ENCODE measurements around the gene HOXB5. TPM values are rescaled to one million over a fixed set of nuclear protein-coding genes. Genes with fewer than 3 reads are reported as not detected.
A peak's percentile ranks its signal among the peaks of the same experiment; 100 is the strongest.

HOXB5 gene
- total RNA-seq, 2 experiments from 2014 or later = not detected

GRCh38 chr17:48627118-48627597 lies 33.6 kb upstream of the HOXB5 start:
- Mint-ChIP-seq H3K36me3 (no peaks in the 10 kb centered on the region), H3K9me3 (no peaks in the 10 kb centered on the region), H3K27ac (no peak overlapping the region), H3K4me1 (ENCODE audit: low read depth) (peaks cover 8% of the 10 kb centered on the region), H3K4me3 (peak overlapping the region; percentile 77), H3K27me3 (peaks cover 73% of the 10 kb centered on the region)
- POLR2A ChIA-PET = interaction anchor here (1.8 to 2.4 kb wide), 2 partner anchors 14 to 96 kb away, joined by 6 to 13 read pairs; partner anchors contain the start of gene PRAC2
- no peak for DNase-seq
- intact Hi-C loops (cut with micrococcal nuclease) = no loop called here
- CTCF ChIA-PET = interaction anchor here (1.1 to 4.5 kb wide), 5 partner anchors 8 to 519 kb away, joined by 3 to 50 read pairs (median 4); partner anchors contain the start of genes HOXB5 and SNX11

- ChIA-PET POLR2A (interaction anchor here (0.9 to 2.4 kb wide), 3 partner anchors 11 to 97 kb away, joined by 3 to 13 read pairs (median 6); partner anchors contain the start of gene PRAC2), CTCF (interaction anchor here (1.1 to 4.5 kb wide), 9 partner anchors 8 to 680 kb away, joined by 3 to 50 read pairs (median 4); partner anchors contain the start of genes HOXB5 and SNX11)
- Mint-ChIP-seq H3K27ac (no peak within 1 kb of the TSS), H3K4me3 (peak within 1 kb of the TSS; percentile 77), H3K9me3 (no peaks in the 10 kb centered on the region), H3K36me3 (no peaks in the 10 kb centered on the region), H3K4me1 (ENCODE audit: low read depth) (peaks cover 8% of the 10 kb centered on the region), H3K27me3 (peaks cover 74% of the 10 kb centered on the region)
- intact Hi-C loops (cut with micrococcal nuclease) = no loop called here
- peak; percentile 71 for DNase-seq
Observed at GRCh38 chr17:48626245-48627117, 32.9 kb upstream of the HOXB5 start, which contains the start of gene HOXB9. Gene HOXB9 (minus strand): TSS chr17:48626358. CDS start chr17:48626269, 89 bp downstream.

- H3K9me3 Mint-ChIP-seq = no peaks in the 10 kb centered on the region
- ChIA-PET POLR2A (interaction anchor here (0.9 to 2.4 kb wide), 3 partner anchors 10 to 98 kb away, joined by 3 to 13 read pairs (median 6); partner anchors contain the start of gene PRAC2), CTCF (interaction anchor here (0.8 to 4.5 kb wide), 13 partner anchors 10 to 679 kb away, joined by 3 to 50 read pairs (median 4); partner anchors contain the start of genes HOXB5, HOXB8 and SNX11)
- intact Hi-C loops (cut with micrococcal nuclease) = no loop called here
- peaks cover 8% of the 10 kb centered on the region for H3K4me1 Mint-ChIP-seq (ENCODE audit: low read depth)
- DNase-seq = peak; percentile 54
- H3K27me3 Mint-ChIP-seq = peaks cover 75% of the 10 kb centered on the region
- no peak overlapping the region for H3K27ac Mint-ChIP-seq
- H3K4me3 Mint-ChIP-seq = peak overlapping the region; percentile 72
- no peaks in the 10 kb centered on the region for H3K36me3 Mint-ChIP-seq
Observed at GRCh38 chr17:48625495-48626244, 32.1 kb upstream of the HOXB5 start.

GRCh38 chr17:48624544-48625494 lies 31.2 kb upstream of the HOXB5 start:
- Mint-ChIP-seq H3K4me1 (ENCODE audit: low read depth) (peaks cover 8% of the 10 kb centered on the region), H3K4me3 (peak overlapping the region; percentile 72), H3K9me3 (no peaks in the 10 kb centered on the region), H3K27ac (no peak overlapping the region), H3K27me3 (peaks cover 75% of the 10 kb centered on the region), H3K36me3 (no peaks in the 10 kb centered on the region)
- ChIA-PET POLR2A (interaction anchor here (0.6 to 2.4 kb wide), 4 partner anchors 9 to 99 kb away, joined by 3 to 13 read pairs (median 4); partner anchors contain the start of gene PRAC2), CTCF (interaction anchor here (0.7 to 4.5 kb wide), 11 partner anchors 10 to 678 kb away, joined by 3 to 50 read pairs (median 4); partner anchors contain the start of genes HOXB5 and HOXB8)
- intact Hi-C loops (cut with micrococcal nuclease) = no loop called here
- DNase-seq = peak; percentile 54

- H3K9me3 Mint-ChIP-seq = no peaks in the 10 kb centered on the region
- no peak overlapping the region for H3K27ac Mint-ChIP-seq
- H3K36me3 Mint-ChIP-seq = no peaks in the 10 kb centered on the region
- peaks cover 11% of the 10 kb centered on the region for H3K4me1 Mint-ChIP-seq (ENCODE audit: low read depth)
- peaks cover 77% of the 10 kb centered on the region for H3K27me3 Mint-ChIP-seq
- intact Hi-C loops (cut with micrococcal nuclease) = no loop called here
- peak overlapping the region; percentile 27 for H3K4me3 Mint-ChIP-seq
- DNase-seq = no peak
- ChIA-PET POLR2A (interaction anchor here (0.6 to 1.0 kb wide), 2 partner anchors 12 to 31 kb away, joined by 3 read pairs; no protein-coding TSS in a partner anchor), CTCF (interaction anchor here (0.6 to 2.5 kb wide), 6 partner anchors 11 to 544 kb away, joined by 3 to 13 read pairs (median 4); no protein-coding TSS in a partner anchor)
Observed at GRCh38 chr17:48624118-48624517, 30.5 kb upstream of the HOXB5 start.

GRCh38 chr17:48623583-48623982 lies 30.0 kb upstream of the HOXB5 start:
- no peak overlapping the region for H3K4me3 Mint-ChIP-seq
- ChIA-PET POLR2A (interaction anchor here (1.0 kb wide), 1 partner anchor 31 kb away, joined by 3 read pairs; no protein-coding TSS in a partner anchor), CTCF (interaction anchor here (0.6 to 2.5 kb wide), 7 partner anchors 11 to 543 kb away, joined by 3 to 13 read pairs (median 3); no protein-coding TSS in a partner anchor)
- H3K27me3 Mint-ChIP-seq = peaks cover 79% of the 10 kb centered on the region
- no peaks in the 10 kb centered on the region for H3K9me3 Mint-ChIP-seq
- H3K27ac Mint-ChIP-seq = no peak overlapping the region
- intact Hi-C loops (cut with micrococcal nuclease) = no loop called here
- H3K36me3 Mint-ChIP-seq = no peaks in the 10 kb centered on the region
- no peak for DNase-seq
- H3K4me1 Mint-ChIP-seq (ENCODE audit: low read depth) = peaks cover 13% of the 10 kb centered on the region

GRCh38 chr17:48622857-48623256 lies 29.3 kb upstream of the HOXB5 start:
- Mint-ChIP-seq H3K9me3 (no peaks in the 10 kb centered on the region), H3K36me3 (no peaks in the 10 kb centered on the region), H3K4me3 (no peak overlapping the region), H3K4me1 (ENCODE audit: low read depth) (peaks cover 19% of the 10 kb centered on the region), H3K27me3 (peaks cover 78% of the 10 kb centered on the region), H3K27ac (no peak overlapping the region)
- ChIA-PET POLR2A (interaction anchor here (1.0 kb wide), 1 partner anchor 30 kb away, joined by 3 read pairs; no protein-coding TSS in a partner anchor), CTCF (interaction anchor here (1.2 to 2.5 kb wide), 7 partner anchors 10 to 543 kb away, joined by 3 to 13 read pairs (median 4); no protein-coding TSS in a partner anchor)
- DNase-seq = no peak
- intact Hi-C loops (cut with micrococcal nuclease) = no loop called here

- ChIA-PET CTCF (interaction anchor here (1.6 to 2.5 kb wide), 5 partner anchors 9 to 286 kb away, joined by 3 to 13 read pairs (median 6); no protein-coding TSS in a partner anchor), POLR2A (no interaction called here)
- DNase-seq = no peak
- H3K36me3 Mint-ChIP-seq = no peaks in the 10 kb centered on the region
- H3K4me1 Mint-ChIP-seq (ENCODE audit: low read depth) = peaks cover 24% of the 10 kb centered on the region
- intact Hi-C loops (cut with micrococcal nuclease) = no loop called here
- no peak overlapping the region for H3K4me3 Mint-ChIP-seq
- H3K27me3 Mint-ChIP-seq = peaks cover 79% of the 10 kb centered on the region
- no peak overlapping the region for H3K27ac Mint-ChIP-seq
- no peaks in the 10 kb centered on the region for H3K9me3 Mint-ChIP-seq
Observed at GRCh38 chr17:48621410-48622392, 28.1 kb upstream of the HOXB5 start.

GRCh38 chr17:48620461-48621139 lies 27.0 kb upstream of the HOXB5 start:
- Mint-ChIP-seq H3K36me3 (no peaks in the 10 kb centered on the region), H3K4me3 (no peak overlapping the region), H3K27ac (peak overlapping the region; percentile 52), H3K9me3 (no peaks in the 10 kb centered on the region), H3K4me1 (ENCODE audit: low read depth) (peaks cover 26% of the 10 kb centered on the region), H3K27me3 (peaks cover 85% of the 10 kb centered on the region)
- intact Hi-C loops (cut with micrococcal nuclease) = no loop called here
- ChIA-PET CTCF (interaction anchor here (0.5 to 2.0 kb wide), 4 partner anchors 12 to 594 kb away, joined by 4 to 6 read pairs (median 4); partner anchors contain the start of gene HOXB5), POLR2A (no interaction called here)
- no peak for DNase-seq

Data from activated CD4-positive, alpha-beta memory T cell treated with anti-CD3 and anti-CD28 coated beads for 36 hours (primary cell).